GM13977 (cell line): ENCODE data around the gene MRPL39.

Experiments used
- DNase-seq: peaks from one replicate; pipeline ENCODE4 v3.0.0; 2012; ENCODE audit warnings: low spot score
- CTCF ChIP-seq: IDR thresholded peaks from 2 replicates; pipeline ENCODE4 v1.5.1; 2012; ENCODE audit warnings: mild to moderate bottlenecking, control low read depth; ENCODE audit not compliant: insufficient read depth; ENCODE audit errors: extremely low read depth, missing control alignments
- in situ Hi-C: fragments of 300-500 bp; cut with MboI; formaldehyde crosslinking; loops from one replicate; pipeline ENCODE4 v1.12.0; 2022; ENCODE audit warnings: low sequenced_read_pairs, low pct_unique_long_range_greater_than_20kb, mixed read lengths, inconsistent platforms; ENCODE audit not compliant: unreplicated experiment

MRPL39 gene

GRCh38 chr21:25571726-25572121, 35.6 kb downstream of the MRPL39 start:
- in situ Hi-C loops = no loop called here
- DNase-seq = no peak
- TF ChIP-seq CTCF = no peak

GRCh38 chr21:25569711-25570110, 37.6 kb downstream of the MRPL39 start:
- in situ Hi-C loops = loop anchor here (10.0 kb wide), 1 partner anchor 125 kb away; no protein-coding TSS in a partner anchor
- TF ChIP-seq CTCF = no peak
- DNase-seq = no peak

- in situ Hi-C loops = loop anchor here (10.0 kb wide), 1 partner anchor 124 kb away; no protein-coding TSS in a partner anchor
- no peak for TF ChIP-seq CTCF
- no peak for DNase-seq
Measured at GRCh38 chr21:25569084-25569483, 38.2 kb downstream of the MRPL39 start.

- no peak for DNase-seq
- TF ChIP-seq CTCF = no peak
- in situ Hi-C loops = loop anchor here (10.0 kb wide), 1 partner anchor 123 kb away; no protein-coding TSS in a partner anchor
Measured at GRCh38 chr21:25568246-25568645, 39.0 kb downstream of the MRPL39 start.

- TF ChIP-seq CTCF = peak; percentile 28
- DNase-seq = no peak
- in situ Hi-C loops = loop anchor here (10.0 kb wide), 1 partner anchor 123 kb away; no protein-coding TSS in a partner anchor
Measured at GRCh38 chr21:25567472-25567871, 39.8 kb downstream of the MRPL39 start.

GRCh38 chr21:25566645-25567044, 40.6 kb downstream of the MRPL39 start:
- no peak for TF ChIP-seq CTCF
- DNase-seq = no peak
- in situ Hi-C loops = loop anchor here (10.0 kb wide), 1 partner anchor 122 kb away; no protein-coding TSS in a partner anchor
